GM12878 (cell line): ENCODE results near the gene TRMT44. TPM values are rescaled to one million over a fixed set of nuclear protein-coding genes. Genes with fewer than 3 reads are reported as not detected.

ENCODE experiments used
- ATAC-seq: fragments of 200-7000 bp; cut with Tn5 transposase; 3 replicates; pipeline ENCODE4 v1.9.1; 2020; ENCODE audit warnings: mild to moderate bottlenecking, moderate library complexity
- BruUV-seq: library from RNA; stranded (reverse); fragments of 400-500 nt; replicated peaks from 2 replicates; lab custom pipeline; 2021; lab: Mats Ljungman, UMichigan
- CTCF ChIA-PET: fragments of 300-600 bp; sonication (Branson Sonifier 250); formaldehyde crosslinking; extraction: SDS; loops from one replicate; lab custom pipeline; 2021; ENCODE audit warnings: inconsistent platforms; lab: Yijun Ruan, JAX
- POLR2A ChIA-PET: fragments of 350-600 bp; formaldehyde crosslinking; extraction: SDS; loops from one replicate; lab custom pipeline; 2021; ENCODE audit warnings: inconsistent platforms; lab: Charles Lee
- RAD21 ChIA-PET: fragments of 300-600 bp; sonication (Branson Sonifier 250); formaldehyde crosslinking; loops from one replicate; lab custom pipeline; 2023; ENCODE audit warnings: antibody characterized with exemption; ENCODE audit not compliant: unreplicated experiment; lab: Charles Lee
- SMC1A ChIA-PET: fragments of 300-600 bp; sonication (Branson Sonifier 250); formaldehyde crosslinking; loops from one replicate; lab custom pipeline; 2023; ENCODE audit not compliant: unreplicated experiment, uncharacterized antibody; lab: Charles Lee
- DNase-seq: peaks from one replicate; pipeline ENCODE4 v3.0.0-alpha.2; 2011; ENCODE audit warnings: low read depth, low spot score
- FAIRE-seq: peaks from 3 replicates; lab custom pipeline; 2011; peaks lifted over from hg19 to GRCh38; lab: Jason Lieb, UNC
- H2AFZ ChIP-seq: 2 replicates; pipeline ENCODE4 v1.6.0; 2011; ENCODE audit warnings: low read depth, low read length, control low read depth; ENCODE audit not compliant: control insufficient read depth
- H3K27ac ChIP-seq: 2 replicates; pipeline ENCODE4 v1.5.1; 2011; ENCODE audit warnings: control low read depth; ENCODE audit not compliant: control insufficient read depth, insufficient read depth
- H3K27me3 ChIP-seq, 2 experiments: replicated peaks in 1 of 2; 2 replicates each; pipeline versions ENCODE4 v1.6.0 to v1.6.1; 2011; ENCODE audit warnings: low read length in 1 of 2; ENCODE audit not compliant: control insufficient read depth in 2 of 2, insufficient read depth in 2 of 2
- H3K36me3 ChIP-seq, 2 experiments: 2 replicates each; pipeline ENCODE4 v1.5.1; 2011; ENCODE audit warnings: low read length in 1 of 2; ENCODE audit not compliant: control insufficient read depth in 2 of 2, insufficient read depth in 2 of 2
- H3K4me1 ChIP-seq: 2 replicates; pipeline ENCODE4 v1.6.1; 2011; ENCODE audit warnings: mild to moderate bottlenecking, low read length, moderate library complexity, mixed read lengths; ENCODE audit not compliant: control insufficient read depth, insufficient read depth
- H3K4me2 ChIP-seq: 2 replicates; pipeline ENCODE4 v1.6.0; 2011; ENCODE audit warnings: control low read depth; ENCODE audit not compliant: control insufficient read depth, insufficient read depth
- H3K4me3 ChIP-seq: fragments of 200-600 bp; sonication (generic); 2 replicates; pipeline ENCODE4 v1.5.1; 2016
- H3K79me2 ChIP-seq: 2 replicates; pipeline ENCODE4 v1.6.0; 2011; ENCODE audit warnings: low read length; ENCODE audit not compliant: control insufficient read depth, insufficient read depth
- H3K9ac ChIP-seq: 2 replicates; pipeline ENCODE4 v1.8.0; 2011; ENCODE audit warnings: low read length, control low read depth, mixed read lengths; ENCODE audit not compliant: control insufficient read depth, insufficient read depth
- H3K9me3 ChIP-seq: replicated peaks from 3 replicates; pipeline ENCODE4 v1.5.1; 2011; ENCODE audit warnings: mild to moderate bottlenecking, low read length; ENCODE audit not compliant: control insufficient read depth, insufficient read depth
- H4K20me1 ChIP-seq: 2 replicates; pipeline ENCODE4 v1.6.0; 2011; ENCODE audit not compliant: control insufficient read depth, insufficient read depth
- ASH2L ChIP-seq: fragments of 300-600, 200-600 bp; sonication (generic); IDR thresholded peaks from 2 replicates; pipeline ENCODE4 v1.6.1; 2017; ENCODE audit warnings: low read depth, mild to moderate bottlenecking, borderline replicate concordance
- JUND ChIP-seq: IDR thresholded peaks from 2 replicates; pipeline ENCODE4 v1.6.1; 2012; ENCODE audit warnings: low read depth, mild to moderate bottlenecking, low read length, improper control_type of control experiment, moderate library complexity
- MEF2B ChIP-seq: fragments of 450-650 bp; IDR thresholded peaks from 2 replicates; pipeline ENCODE4 v1.6.1; 2018; ENCODE audit warnings: mild to moderate bottlenecking, moderate library complexity; ENCODE audit not compliant: partially characterized antibody, poor library complexity, severe bottlenecking
- MTA3 ChIP-seq: IDR thresholded peaks from 2 replicates; pipeline ENCODE4 v1.6.1; 2012; ENCODE audit warnings: low read length, inconsistent platforms, borderline replicate concordance
- NRF1 ChIP-seq: conservative IDR thresholded peaks from 2 replicates; pipeline ENCODE4 v1.6.1; 2011; ENCODE audit warnings: mild to moderate bottlenecking, low read depth, low read length, improper control_type of control experiment
- RFX5 ChIP-seq: IDR thresholded peaks from 2 replicates; pipeline ENCODE4 v1.6.1; 2011; ENCODE audit warnings: low read depth, low read length, improper control_type of control experiment
- TCF7 ChIP-seq: IDR thresholded peaks from 2 replicates; pipeline ENCODE4 v1.6.1; 2014; ENCODE audit warnings: antibody characterized with exemption, borderline replicate concordance
- ZNF24 ChIP-seq: fragments of 450-650 bp; IDR thresholded peaks from 2 replicates; pipeline ENCODE4 v1.6.1; 2017; ENCODE audit warnings: antibody characterized with exemption, mild to moderate bottlenecking
- WGBS: methylation state at CpG from one replicate; pipeline ENCODE4 v1.1.6; 2016; ENCODE audit warnings: low lambda C conversion rate; ENCODE audit not compliant: insufficient replicate concordance, insufficient coverage; ENCODE audit errors: missing lambda C conversion rate; 5-methylcytosine and 5-hydroxymethylcytosine counted together
- in situ Hi-C: fragments of 300-500 bp; cut with MboI; formaldehyde crosslinking; loops from 9 replicates; pipeline ENCODE4 v1.14.3; 2018; ENCODE audit warnings: mixed read lengths
- intact Hi-C: fragments of 100-400 bp; cut with micrococcal nuclease; formaldehyde crosslinking; loops from one replicate; pipeline ENCODE4 v1.14.2; 2022; ENCODE audit not compliant: unreplicated experiment
- polyA plus RNA-seq, 11 experiments: library from polyadenylated mRNA; depleted of rRNA in 4 of 11; unstranded in 6 of 11; stranded (reverse) in 5 of 11; fragments of >200 nt; fragmentation: Nextera tagmentation in 4 of 11; fragmentation: Illumina TruSeq in 1 of 11; extraction: Ambion mirVana in 4 of 11; extraction: Trizol in 1 of 11; gene quantifications; 1 replicate in 1 of 11; 2 replicates in 10 of 11; pipeline versions ENCODE4 v1.2.1 to v1.2.3, GENCODE V29; 2011 to 2016; ENCODE audit warnings: inconsistent platforms in 2 of 11, missing spikeins in 2 of 11, low read depth in 1 of 11
- total RNA-seq, 4 experiments: library from RNA; depleted of rRNA in 3 of 4; stranded (reverse); fragments of >200 nt in 3 of 4; fragmentation: Illumina TruSeq in 1 of 4; extraction: Trizol in 1 of 4; gene quantifications; 2 replicates each; pipeline versions ENCODE4 v1.2.1 to v1.2.3, GENCODE V29; 2013 to 2021
- TF ChIP-seq, protein P1 (sequence below): fragments of 450-650 bp; IDR thresholded peaks from 2 replicates; pipeline ENCODE4 v1.6.1; 2016; ENCODE audit warnings: mild to moderate bottlenecking
- TF ChIP-seq, protein P2 (sequence below): fragments of 450-650 bp; IDR thresholded peaks from 2 replicates; pipeline ENCODE4 v1.6.1; 2016; ENCODE audit warnings: mild to moderate bottlenecking

The TRMT44 gene
- total and polyA plus RNA-seq, 10 of the 15 experiments (the other 5 are each of a cell fraction or from before 2014, with no cell fraction given), result 1.3 to 18.5 (median 10.1) TPM

DNA sequence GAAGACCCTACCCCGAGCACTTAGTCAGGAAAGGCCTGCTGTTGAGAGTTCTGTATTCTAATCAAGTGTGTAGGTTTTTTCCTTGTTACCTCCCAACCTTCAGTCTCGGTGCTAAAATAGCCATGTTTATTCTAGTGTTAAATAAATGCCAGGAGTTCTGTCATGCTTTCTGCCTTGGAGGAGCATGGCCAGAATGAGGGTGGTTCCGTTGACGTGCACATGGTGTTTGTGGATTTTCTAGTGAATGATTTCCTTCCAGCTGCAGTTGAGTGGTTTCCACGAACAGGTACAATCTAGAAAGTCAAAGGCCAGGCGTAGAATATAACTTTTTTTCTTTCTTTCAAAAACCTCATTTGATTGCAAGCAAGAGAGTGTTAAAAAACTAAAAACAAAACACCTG is 21.0 kb downstream of the TRMT44 start:
- no peak overlapping the region for H3K9ac ChIP-seq
- TF ChIP-seq, protein P1, sequence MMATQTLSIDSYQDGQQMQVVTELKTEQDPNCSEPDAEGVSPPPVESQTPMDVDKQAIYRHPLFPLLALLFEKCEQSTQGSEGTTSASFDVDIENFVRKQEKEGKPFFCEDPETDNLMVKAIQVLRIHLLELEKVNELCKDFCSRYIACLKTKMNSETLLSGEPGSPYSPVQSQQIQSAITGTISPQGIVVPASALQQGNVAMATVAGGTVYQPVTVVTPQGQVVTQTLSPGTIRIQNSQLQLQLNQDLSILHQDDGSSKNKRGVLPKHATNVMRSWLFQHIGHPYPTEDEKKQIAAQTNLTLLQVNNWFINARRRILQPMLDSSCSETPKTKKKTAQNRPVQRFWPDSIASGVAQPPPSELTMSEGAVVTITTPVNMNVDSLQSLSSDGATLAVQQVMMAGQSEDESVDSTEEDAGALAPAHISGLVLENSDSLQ, result no peak
- TF ChIP-seq RFX5 (no peak), NRF1 (no peak), JUND (no peak), ZNF24 (no peak), TCF7 (no peak), ASH2L (no peak), MEF2B (no peak), MTA3 (no peak)
- TF ChIP-seq, protein P2, sequence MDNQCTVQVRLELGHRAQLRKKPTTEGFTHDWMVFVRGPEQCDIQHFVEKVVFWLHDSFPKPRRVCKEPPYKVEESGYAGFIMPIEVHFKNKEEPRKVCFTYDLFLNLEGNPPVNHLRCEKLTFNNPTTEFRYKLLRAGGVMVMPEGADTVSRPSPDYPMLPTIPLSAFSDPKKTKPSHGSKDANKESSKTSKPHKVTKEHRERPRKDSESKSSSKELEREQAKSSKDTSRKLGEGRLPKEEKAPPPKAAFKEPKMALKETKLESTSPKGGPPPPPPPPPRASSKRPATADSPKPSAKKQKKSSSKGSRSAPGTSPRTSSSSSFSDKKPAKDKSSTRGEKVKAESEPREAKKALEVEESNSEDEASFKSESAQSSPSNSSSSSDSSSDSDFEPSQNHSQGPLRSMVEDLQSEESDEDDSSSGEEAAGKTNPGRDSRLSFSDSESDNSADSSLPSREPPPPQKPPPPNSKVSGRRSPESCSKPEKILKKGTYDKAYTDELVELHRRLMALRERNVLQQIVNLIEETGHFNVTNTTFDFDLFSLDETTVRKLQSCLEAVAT, result no peak
- H3K4me1 ChIP-seq, result no peaks in the 10 kb centered on the region
- ChIA-PET CTCF (no interaction called here), POLR2A (no interaction called here), RAD21 (no interaction called here), SMC1A (no interaction called here)
- 94% methylated on average over 6 of the region's 6 CpGs for WGBS
- H3K27ac ChIP-seq, result no peak overlapping the region
- DNase-seq, result no peak
- no peaks in the 10 kb centered on the region; the same call in 1 of the 2 replicates for H4K20me1 ChIP-seq
- no peak for FAIRE-seq
- no peak overlapping the region for H3K4me3 ChIP-seq
- peaks cover 5 to 6% of the 10 kb centered on the region in 2 experiments for H3K36me3 ChIP-seq
- no peak overlapping the region for H2AFZ ChIP-seq
- no peak overlapping the region for H3K4me2 ChIP-seq
- in situ Hi-C loops, result loop anchor here (5.0 kb wide), 1 partner anchor 136 kb away; no protein-coding TSS in a partner anchor
- BruUV-seq, result no TSS peak
- no peak for ATAC-seq
- no peaks in the 10 kb centered on the region for H3K79me2 ChIP-seq
- H3K27me3 ChIP-seq, result no peaks in the 10 kb centered on the region
- intact Hi-C loops, result no loop called here
- H3K9me3 ChIP-seq, result no peaks in the 10 kb centered on the region
